A549 (cell line): ENCODE measurements around the gene ZC3H18. TPM values are rescaled to one million over a fixed set of nuclear protein-coding genes. Genes with fewer than 3 reads are reported as not detected.

Experiments
- ATAC-seq, 2 experiments: fragments of 200-7000 bp in 1 of 2; fragments of >200 bp in 1 of 2; cut with Nextera tagmentation in 1 of 2; cut with Tn5 transposase in 1 of 2; 3 replicates each; pipeline versions ENCODE4 v1.8.0 to v1.9.1; 2018 to 2020; ENCODE audit warnings: mild to moderate bottlenecking in 1 of 2, moderate library complexity in 1 of 2
- CTCF ChIA-PET: fragments of 300-600 bp; sonication (Branson Sonifier 250); formaldehyde crosslinking; extraction: SDS; loops from one replicate; lab custom pipeline; 2021; ENCODE audit warnings: antibody characterized with exemption, inconsistent platforms; lab: Yijun Ruan, JAX
- POLR2A ChIA-PET: fragments of 350-600 bp; formaldehyde crosslinking; extraction: SDS; loops from one replicate; lab custom pipeline; 2021; ENCODE audit warnings: antibody characterized with exemption, inconsistent platforms; lab: Yijun Ruan, JAX
- DNase-seq, 2 experiments: peaks; one replicate each; pipeline versions ENCODE4 v3.0.0 to v3.0.0-alpha.2; 2011 to 2016; ENCODE audit warnings: low read depth in 1 of 2, low spot score in 1 of 2
- FAIRE-seq: peaks from 2 replicates; lab custom pipeline; 2011; peaks lifted over from hg19 to GRCh38; lab: Jason Lieb, UNC
- H3K27ac ChIP-seq, 2 experiments: fragments of >200 bp; sonication (Bioruptor Twin); formaldehyde crosslinking; 3 replicates each; pipeline ENCODE4 v1.5.1; 2016 to 2017
- H3K4me1 ChIP-seq: fragments of >200 bp; sonication (Bioruptor Twin); formaldehyde crosslinking; 3 replicates; pipeline ENCODE4 v1.6.1; 2016
- H3K4me2 ChIP-seq: fragments of >200 bp; sonication (Bioruptor Twin); formaldehyde crosslinking; 3 replicates; pipeline ENCODE4 v1.6.1; 2016
- H3K4me3 ChIP-seq: fragments of >200 bp; sonication (Bioruptor Twin); formaldehyde crosslinking; 3 replicates; pipeline ENCODE4 v1.5.1; 2016
- H3K9me3 ChIP-seq: fragments of >200 bp; sonication (Bioruptor Twin); formaldehyde crosslinking; 3 replicates; pipeline ENCODE4 v1.6.1; 2016
- ATOH8 ChIP-seq: fragments of 250-450 bp; sonication (Bioruptor Pico); IDR thresholded peaks from 2 replicates; pipeline ENCODE4 v1.5.0; 2020; ENCODE audit warnings: low read depth, mild to moderate bottlenecking, moderate library complexity
- BHLHE40 ChIP-seq: IDR thresholded peaks from 2 replicates; pipeline ENCODE4 v1.6.1; 2012; ENCODE audit warnings: low read depth, low read length, inconsistent platforms
- CBX2 ChIP-seq: fragments of 200-600 bp; sonication (generic); IDR thresholded peaks from 2 replicates; pipeline ENCODE4 v1.6.1; 2016; ENCODE audit warnings: low read depth, mild to moderate bottlenecking, borderline replicate concordance
- CBX8 ChIP-seq: fragments of 200-600 bp; sonication (generic); IDR thresholded peaks from 2 replicates; pipeline ENCODE4 v1.6.1; 2016
- CEBPB ChIP-seq, 2 experiments: fragments of >200 bp in 1 of 2; sonication (Bioruptor Twin) in 1 of 2; formaldehyde crosslinking in 1 of 2; IDR thresholded peaks; 2 replicates each; pipeline ENCODE4 v1.6.1; 2012 to 2016
- CTCF ChIP-seq: fragments of >200 bp; sonication (Bioruptor Twin); formaldehyde crosslinking; IDR thresholded peaks from 3 replicates; pipeline ENCODE4 v1.5.1; 2016
- E2F6 ChIP-seq: IDR thresholded peaks from 2 replicates; pipeline ENCODE4 v1.6.1; 2012; ENCODE audit warnings: low read depth, borderline replicate concordance
- EHMT2 ChIP-seq: fragments of 200-600 bp; sonication (generic); IDR thresholded peaks from 2 replicates; pipeline ENCODE4 v1.6.1; 2016; ENCODE audit warnings: antibody characterized with exemption, low read depth, mild to moderate bottlenecking, moderate library complexity
- ESRRA ChIP-seq: fragments of 150-350 bp; IDR thresholded peaks from 2 replicates; pipeline ENCODE4 v1.6.1; 2014; ENCODE audit warnings: mild to moderate bottlenecking, low read length, borderline replicate concordance
- FOSB ChIP-seq: fragments of 250-450 bp; sonication (Bioruptor Pico); IDR thresholded peaks from 2 replicates; pipeline ENCODE4 v1.5.0; 2020; ENCODE audit warnings: mild to moderate bottlenecking, moderate library complexity
- FOXS1 ChIP-seq: fragments of 250-450 bp; sonication (Bioruptor Pico); IDR thresholded peaks from 2 replicates; pipeline ENCODE4 v1.5.0; 2020; ENCODE audit warnings: mild to moderate bottlenecking, moderate library complexity
- HDAC2 ChIP-seq: fragments of 200-600 bp; sonication (generic); IDR thresholded peaks from 2 replicates; pipeline ENCODE4 v1.6.1; 2016
- HES2 ChIP-seq: fragments of >200 bp; sonication (Bioruptor Twin); formaldehyde crosslinking; IDR thresholded peaks from 2 replicates; pipeline ENCODE4 v1.6.1; 2016
- JUN ChIP-seq, 2 experiments: fragments of >200 bp; sonication (Bioruptor Twin); formaldehyde crosslinking; IDR thresholded peaks; 2 replicates in 1 of 2; 3 replicates in 1 of 2; pipeline ENCODE4 v1.6.1; 2016 to 2017
- MAFK ChIP-seq: fragments of 450-650 bp; IDR thresholded peaks from 2 replicates; pipeline ENCODE4 v1.6.1; 2014; ENCODE audit not compliant: partially characterized antibody
- PBX3 ChIP-seq: IDR thresholded peaks from 2 replicates; pipeline ENCODE4 v1.6.1; 2012
- POLR2A ChIP-seq: IDR thresholded peaks from 2 replicates; pipeline ENCODE4 v1.6.1; 2012; ENCODE audit warnings: mild to moderate bottlenecking, low read length
- POLR2AphosphoS2 ChIP-seq: conservative IDR thresholded peaks from 2 replicates; pipeline ENCODE4 v1.6.1; 2012; ENCODE audit warnings: low read length, improper control_type of control experiment, inconsistent platforms
- RAD21 ChIP-seq, 2 experiments: fragments of >200 bp in 1 of 2; sonication (Bioruptor Twin) in 1 of 2; formaldehyde crosslinking in 1 of 2; IDR thresholded peaks in 1 of 2; conservative IDR thresholded peaks in 1 of 2; 2 replicates in 1 of 2; 3 replicates in 1 of 2; pipeline ENCODE4 v1.6.1; 2012 to 2018; ENCODE audit warnings: inconsistent platforms in 1 of 2
- REST ChIP-seq: fragments of 200-600 bp; sonication (generic); IDR thresholded peaks from 2 replicates; pipeline ENCODE4 v1.6.1; 2016; ENCODE audit warnings: antibody characterized with exemption, mild to moderate bottlenecking, moderate library complexity
- TFCP2L1 ChIP-seq: fragments of 250-450 bp; sonication (Bioruptor Pico); IDR thresholded peaks from 2 replicates; pipeline ENCODE4 v1.5.0; 2021; ENCODE audit warnings: mild to moderate bottlenecking
- WGBS: methylation state at CpG from one replicate; pipeline ENCODE4 v1.1.6; 2017; ENCODE audit errors: missing lambda C conversion rate; 5-methylcytosine and 5-hydroxymethylcytosine counted together
- polyA plus RNA-seq, 4 experiments: library from polyadenylated mRNA; depleted of rRNA in 3 of 4; stranded (reverse); fragments of >200 nt; fragmentation: RNase III in 1 of 4; extraction: RNeasy Plus Mini Kit Qiagen cat#74134 plus additional on column Dnase treatment in 1 of 4; gene quantifications; 2 replicates in 3 of 4; 3 replicates in 1 of 4; pipeline ENCODE4 v1.2.3, GENCODE V29; 2011 to 2017

Gene ZC3H18
- polyA plus RNA-seq, 2 of the 4 experiments (the other 2 are of a cell fraction) = 21.1 to 48.2 TPM

GRCh38 chr16:88558457-88559442, 11.5 kb upstream of the ZC3H18 start:
- no peak overlapping the region for H3K4me3 ChIP-seq
- ATAC-seq (peak; percentile 81 to 83), DNase-seq (peak; percentile 69 to 83), FAIRE-seq (no peak)
- 36% methylated on average over 21 of the region's 45 CpGs for WGBS
- POLR2A ChIA-PET = no interaction called here
- CTCF ChIA-PET = interaction anchor here (0.6 to 3.2 kb wide), 18 partner anchors 9 to 602 kb away, joined by 3 to 12 read pairs (median 5); no protein-coding TSS in a partner anchor
- no peak overlapping the region for H3K27ac ChIP-seq
- peak overlapping the region; percentile 54 for H3K4me2 ChIP-seq
- H3K9me3 ChIP-seq = peaks cover 3% of the 10 kb centered on the region; the same call in 1 of the 3 replicates
- TF ChIP-seq POLR2A = peak; percentile 24; the same call in 1 of the 2 replicates
- 0 out of 2 replicates have a peak, but pooled peaks have one; percentile 32 for TF ChIP-seq ESRRA
- TF ChIP-seq ATOH8 (CRISPR knock-in tag) = no peak
- TF ChIP-seq FOXS1 = no peak
- peak; percentile 12 to 26; a peak in 1 of 5 replicates for TF ChIP-seq RAD21 (conservative IDR thresholded peaks at IDR 0.05 in 1 of 2, IDR thresholded peaks at IDR 0.05 in 1 of 2)
- TF ChIP-seq CTCF = peak; percentile 44
- 0 out of 2 replicates have a peak, but pooled peaks have one; percentile 28 for TF ChIP-seq PBX3
- H3K4me1 ChIP-seq = peaks cover 10% of the 10 kb centered on the region; the same call in 2 of the 3 replicates

GRCh38 chr16:88560714-88561484, 9.3 kb upstream of the ZC3H18 start:
- no peak overlapping the region for H3K4me2 ChIP-seq
- TF ChIP-seq CBX2 (no peak), RAD21 (conservative IDR thresholded peaks at IDR 0.05 in 1 of 2, IDR thresholded peaks at IDR 0.05 in 1 of 2) (no peak), FOXS1 (peak; percentile 58; the same call in 1 of the 2 replicates), HES2 (no peak), BHLHE40 (no peak), MAFK (no peak), CTCF (no peak), JUN (IDR thresholded peaks at IDR 0.05) (no peak), POLR2AphosphoS2 (no peak), FOSB (no peak), CEBPB (IDR thresholded peaks at IDR 0.05) (no peak), E2F6 (no peak), REST (peak; percentile 97), HDAC2 (no peak), CBX8 (no peak), EHMT2 (peak; percentile 93; the same call in 1 of the 2 replicates), TFCP2L1 (CRISPR knock-in tag) (no peak)
- FAIRE-seq (no peak), ATAC-seq (peak; percentile 17 to 42; a peak in 2 of 6 replicates), DNase-seq (no peak)
- H3K27ac ChIP-seq = no peak overlapping the region
- WGBS = 65% methylated on average over 22 of the region's 22 CpGs
- H3K9me3 ChIP-seq = peaks cover 3% of the 10 kb centered on the region; the same call in 1 of the 3 replicates
- no peak overlapping the region for H3K4me3 ChIP-seq
- CTCF ChIA-PET = interaction anchor here (0.6 to 3.2 kb wide), 15 partner anchors 10 to 826 kb away, joined by 3 to 12 read pairs (median 3); partner anchors contain the start of genes ZC3H18 and ZFPM1
- peaks cover 10% of the 10 kb centered on the region; the same call in 2 of the 3 replicates for H3K4me1 ChIP-seq
- POLR2A ChIA-PET = interaction anchor here (0.6 to 1.5 kb wide), 3 partner anchors 9 to 1180 kb away, joined by 3 to 13 read pairs (median 5); partner anchors contain the start of gene ZC3H18
